22Rv1 (cell line): Measurements from ENCODE around the gene LRGUK.

Experiments used
- CTCF ChIP-seq: fragments of 450-650 bp; IDR thresholded peaks from 2 replicates; pipeline ENCODE4 v1.5.1; 2017; ENCODE audit warnings: mild to moderate bottlenecking
- ZFX ChIP-seq: fragments of 450-650 bp; IDR thresholded peaks from 2 replicates; pipeline ENCODE4 v1.6.1; 2017; ENCODE audit warnings: antibody characterized with exemption, borderline replicate concordance

GRCh38 chr7:134126596-134126965 lies 559 bp upstream of the LRGUK start:
- TF ChIP-seq CTCF (no peak), ZFX (no peak)
